HCT116 (cell line): Measurements from ENCODE around the gene ROR2. TPM values are rescaled to one million over a fixed set of nuclear protein-coding genes. Genes with fewer than 3 reads are reported as not detected.

Experiments used
- ATAC-seq: fragments of 200-7000 bp; cut with Tn5 transposase; 2 replicates; pipeline ENCODE4 v1.9.1; 2020; ENCODE audit warnings: mild to moderate bottlenecking, moderate library complexity
- BruUV-seq: library from RNA; stranded (reverse); fragments of 400-500 nt; replicated peaks from 2 replicates; lab custom pipeline; 2021; lab: Mats Ljungman, UMichigan
- CTCF ChIA-PET: fragments of 300-600 bp; sonication (Branson Sonifier 250); formaldehyde crosslinking; loops from one replicate; lab custom pipeline; 2021; ENCODE audit warnings: antibody characterized with exemption; lab: Charles Lee
- POLR2A ChIA-PET: fragments of 300-600, 350-600 bp; sonication (Branson Sonifier 250); formaldehyde crosslinking; loops from one replicate; lab custom pipeline; 2021; ENCODE audit warnings: antibody characterized with exemption; lab: Charles Lee
- RAD21 ChIA-PET, 2 experiments: fragments of 300-600 bp; sonication (Branson Sonifier 250); formaldehyde crosslinking; loops; one replicate each; lab custom pipeline; 2023; ENCODE audit warnings: low total read pairs in 2 of 2; ENCODE audit not compliant: uncharacterized antibody in 2 of 2, unreplicated experiment in 2 of 2, low non-redundant PET in 1 of 2; lab: Charles Lee
- DNase-seq: peaks from one replicate; pipeline ENCODE4 v3.0.0-alpha.2; 2010; ENCODE audit warnings: low read depth, low spot score
- H2AFZ ChIP-seq: fragments of 200-600 bp; shearing (Covaris generic), sonication (generic); 2 replicates; pipeline ENCODE4 v1.6.1; 2017; ENCODE audit warnings: low read depth, mixed run types, mixed read lengths, antibody characterized with exemption, low read length; ENCODE audit not compliant: poor library complexity, severe bottlenecking
- H3K27ac ChIP-seq: 2 replicates; pipeline ENCODE4 v1.5.1; 2012; ENCODE audit warnings: low read depth, low read length
- H3K27me3 ChIP-seq: fragments of 200-600 bp; sonication (generic); 2 replicates; pipeline ENCODE4 v1.6.1; 2016; ENCODE audit warnings: mixed run types, low read length, mixed read lengths; ENCODE audit not compliant: insufficient read depth
- H3K36me3 ChIP-seq, 2 experiments: fragments of 200-500 bp in 1 of 2; fragments of 200-600 bp in 1 of 2; sonication (Bioruptor generic) in 1 of 2; sonication (generic) in 1 of 2; 2 replicates each; pipeline versions ENCODE4 v1.5.1 to v1.6.1; 2014 to 2016; ENCODE audit warnings: low read length in 2 of 2, inconsistent platforms in 1 of 2, mixed read lengths in 1 of 2, mixed run types in 1 of 2; ENCODE audit not compliant: insufficient read depth in 2 of 2, control insufficient read depth in 1 of 2
- H3K4me1 ChIP-seq, 2 experiments: fragments of 200-600 bp in 1 of 2; sonication (generic) in 1 of 2; 2 replicates each; pipeline versions ENCODE4 v1.5.1 to v1.6.1; 2012 to 2017; ENCODE audit warnings: low read length in 2 of 2, inconsistent platforms in 1 of 2, mild to moderate bottlenecking in 1 of 2, mixed read lengths in 1 of 2, mixed run types in 1 of 2, moderate library complexity in 1 of 2; ENCODE audit not compliant: insufficient read depth in 2 of 2, control insufficient read depth in 1 of 2
- H3K4me2 ChIP-seq: fragments of 200-600 bp; sonication (generic); 2 replicates; pipeline ENCODE4 v1.6.1; 2017; ENCODE audit warnings: mixed run types, low read length, mixed read lengths
- H3K4me3 ChIP-seq, 2 experiments: fragments of 200-600 bp in 1 of 2; sonication (generic) in 1 of 2; replicated peaks in 1 of 2; 2 replicates each; pipeline ENCODE4 v1.5.1; 2011 to 2016; ENCODE audit warnings: low read length in 2 of 2, control low read depth in 1 of 2, low read depth in 1 of 2, mild to moderate bottlenecking in 1 of 2, mixed read lengths in 1 of 2, mixed run types in 1 of 2
- H3K79me2 ChIP-seq: fragments of 200-600 bp; sonication (generic); 2 replicates; pipeline ENCODE4 v1.6.1; 2017; ENCODE audit warnings: mild to moderate bottlenecking, mixed run types, low read length, moderate library complexity, mixed read lengths; ENCODE audit not compliant: insufficient read depth
- H3K9ac ChIP-seq: fragments of 200-600 bp; sonication (generic); 2 replicates; pipeline ENCODE4 v1.6.1; 2016; ENCODE audit warnings: low read length, mixed read lengths
- H3K9me2 ChIP-seq: fragments of 200-600 bp; sonication (generic), shearing (Covaris generic); 2 replicates; pipeline ENCODE4 v1.6.1; 2017; ENCODE audit warnings: mixed run types, mild to moderate bottlenecking, moderate library complexity; ENCODE audit not compliant: insufficient read depth
- H3K9me3 ChIP-seq, 2 experiments: fragments of 200-500 bp in 1 of 2; fragments of 200-600 bp in 1 of 2; sonication (Bioruptor generic) in 1 of 2; sonication (generic) in 1 of 2; 2 replicates each; pipeline ENCODE4 v1.6.1; 2014 to 2017; ENCODE audit warnings: low read length in 2 of 2, mixed read lengths in 2 of 2, inconsistent platforms in 1 of 2, low read depth in 1 of 2, mild to moderate bottlenecking in 1 of 2, mixed run types in 1 of 2, moderate library complexity in 1 of 2; ENCODE audit not compliant: control insufficient read depth in 1 of 2, insufficient read depth in 1 of 2
- H4K20me1 ChIP-seq: fragments of 200-600 bp; sonication (generic), shearing (Covaris generic); 2 replicates; pipeline ENCODE4 v1.6.1; 2017; ENCODE audit warnings: mixed run types, mild to moderate bottlenecking, moderate library complexity; ENCODE audit not compliant: insufficient read depth
- CBX3 ChIP-seq: IDR thresholded peaks from 2 replicates; pipeline ENCODE4 v1.6.1; 2012; ENCODE audit warnings: low read depth
- EGR1 ChIP-seq: IDR thresholded peaks from 2 replicates; pipeline ENCODE4 v1.6.1; 2012; ENCODE audit warnings: low read depth
- ELF1 ChIP-seq: IDR thresholded peaks from 2 replicates; pipeline ENCODE4 v1.6.1; 2012; ENCODE audit warnings: low read depth, borderline replicate concordance
- EZH2phosphoT487 ChIP-seq: fragments of 200-600 bp; IDR thresholded peaks from 2 replicates; pipeline ENCODE4 v1.6.1; 2018; ENCODE audit warnings: antibody characterized with exemption, borderline replicate concordance
- FOSL1 ChIP-seq: IDR thresholded peaks from 2 replicates; pipeline ENCODE4 v1.6.1; 2012; ENCODE audit warnings: low read depth
- MAX ChIP-seq: IDR thresholded peaks from 2 replicates; pipeline ENCODE4 v1.6.1; 2012
- POLR2A ChIP-seq: IDR thresholded peaks from 2 replicates; pipeline ENCODE4 v1.7.0; 2011; ENCODE audit warnings: borderline replicate concordance; ENCODE audit not compliant: insufficient read depth, insufficient read length; ENCODE audit errors: extremely low read depth
- POLR2AphosphoS5 ChIP-seq: IDR thresholded peaks from 2 replicates; pipeline ENCODE4 v1.6.1; 2011; ENCODE audit warnings: mild to moderate bottlenecking, low read depth, low read length, moderate library complexity
- RAD21 ChIP-seq: IDR thresholded peaks from 2 replicates; pipeline ENCODE4 v1.6.1; 2012; ENCODE audit warnings: low read depth, mild to moderate bottlenecking
- SIN3A ChIP-seq: IDR thresholded peaks from 2 replicates; pipeline ENCODE4 v1.6.1; 2012; ENCODE audit warnings: low read depth
- SP1 ChIP-seq: IDR thresholded peaks from 2 replicates; pipeline ENCODE4 v1.6.1; 2012; ENCODE audit warnings: low read depth
- SRF ChIP-seq: IDR thresholded peaks from 2 replicates; pipeline ENCODE4 v1.6.1; 2012; ENCODE audit warnings: low read depth
- YY1 ChIP-seq: IDR thresholded peaks from 2 replicates; pipeline ENCODE4 v1.6.1; 2011; ENCODE audit warnings: low read length, low read depth, moderate library complexity, mild to moderate bottlenecking; ENCODE audit not compliant: insufficient replicate concordance; ENCODE audit errors: extremely low read depth
- ZFX ChIP-seq: fragments of 450-650 bp; IDR thresholded peaks from 2 replicates; pipeline ENCODE4 v1.6.1; 2017
- ZNF274 ChIP-seq: fragments of 200-500 bp; sonication (Bioruptor generic); IDR thresholded peaks from 2 replicates; pipeline ENCODE4 v1.6.1; 2014; ENCODE audit warnings: mild to moderate bottlenecking, low read depth, low read length, inconsistent platforms
- intact Hi-C: fragments of 100-400 bp; cut with micrococcal nuclease; formaldehyde crosslinking; loops from 2 replicates; pipeline ENCODE4 v1.10.0; 2022
- total RNA-seq: library from RNA; stranded (reverse); gene quantifications from one replicate; pipeline ENCODE4 v1.2.1, GENCODE V29; 2021; ENCODE audit not compliant: unreplicated experiment

The ROR2 gene
- total RNA-seq, 1 experiment from 2014 or later, result 15.7 TPM

GRCh38 chr9:91953718-91954117, 3.7 kb upstream of the ROR2 start:
- Histone ChIP-seq H3K4me2 (no peak overlapping the region), H3K36me3 (no peaks in the 10 kb centered on the region), H3K4me1 (peaks cover 9 to 15% of the 10 kb centered on the region in 2 experiments), H3K9ac (no peak overlapping the region), H3K4me3 (no peak overlapping the region), H3K9me3 (no peaks in the 10 kb centered on the region), H3K27me3 (no peaks in the 10 kb centered on the region), H3K27ac (no peak overlapping the region), H3K9me2 (no peaks in the 10 kb centered on the region), H3K79me2 (peaks cover under 1% of the 10 kb centered on the region; the same call in 1 of the 2 replicates), H2AFZ (no peak overlapping the region), H4K20me1 (no peaks in the 10 kb centered on the region)
- ChIA-PET RAD21 (no interaction called here), POLR2A (no interaction called here), CTCF (interaction anchor here (1.3 to 2.8 kb wide), 3 partner anchors 25 to 1038 kb away, joined by 5 to 9 read pairs (median 8); no protein-coding TSS in a partner anchor)
- TF ChIP-seq ZNF274, result no peak
- no peak for TF ChIP-seq RAD21
- TF ChIP-seq EGR1, result no peak
- TF ChIP-seq YY1, result no peak
- no peak for DNase-seq
- intact Hi-C loops, result no loop called here
- no peak for ATAC-seq
- BruUV-seq, result no TSS peak

- RAD21 ChIA-PET, result no interaction called here
- ATAC-seq (no peak), DNase-seq (no peak)
- no TSS peak for BruUV-seq
- Histone ChIP-seq H3K36me3 (no peaks in the 10 kb centered on the region), H3K27ac (no peak overlapping the region), H3K4me1 (peaks cover 14 to 23% of the 10 kb centered on the region in 2 experiments), H3K9me3 (no peaks in the 10 kb centered on the region), H3K4me2 (no peak overlapping the region), H3K4me3 (no peak overlapping the region), H3K27me3 (no peaks in the 10 kb centered on the region), H3K79me2 (peaks cover 18% of the 10 kb centered on the region), H3K9ac (no peak overlapping the region), H2AFZ (no peak overlapping the region), H3K9me2 (no peaks in the 10 kb centered on the region), H4K20me1 (no peaks in the 10 kb centered on the region)
- intact Hi-C loops, result no loop called here
- TF ChIP-seq SP1 (no peak), POLR2AphosphoS5 (no peak), RAD21 (no peak), ELF1 (no peak), EGR1 (no peak), SRF (no peak), POLR2A (no peak), ZFX (no peak), ZNF274 (no peak), FOSL1 (no peak), MAX (no peak), SIN3A (no peak), CBX3 (no peak), EZH2phosphoT487 (no peak)
- CTCF ChIA-PET, result interaction anchor here (1.4 kb wide), 1 partner anchor 194 kb away, joined by 3 read pairs; no protein-coding TSS in a partner anchor
- POLR2A ChIA-PET, result no interaction called here
Observed at GRCh38 chr9:91951944-91952520, 2.0 kb upstream of the ROR2 start.
